GM21619 (cell line): ENCODE results near the gene KLHDC3.
A peak's percentile ranks its signal among the peaks of the same experiment; 100 is the strongest.

Experiments used
- ATAC-seq: cut with Tn5 transposase; IDR thresholded peaks from one replicate; pipeline ENCODE4 v1.9.1; 2021; ENCODE audit not compliant: unreplicated experiment

The KLHDC3 gene

GRCh38 chr6:43054206-43054943 is 40.3 kb downstream of the KLHDC3 start:
- no peak for ATAC-seq

DNA sequence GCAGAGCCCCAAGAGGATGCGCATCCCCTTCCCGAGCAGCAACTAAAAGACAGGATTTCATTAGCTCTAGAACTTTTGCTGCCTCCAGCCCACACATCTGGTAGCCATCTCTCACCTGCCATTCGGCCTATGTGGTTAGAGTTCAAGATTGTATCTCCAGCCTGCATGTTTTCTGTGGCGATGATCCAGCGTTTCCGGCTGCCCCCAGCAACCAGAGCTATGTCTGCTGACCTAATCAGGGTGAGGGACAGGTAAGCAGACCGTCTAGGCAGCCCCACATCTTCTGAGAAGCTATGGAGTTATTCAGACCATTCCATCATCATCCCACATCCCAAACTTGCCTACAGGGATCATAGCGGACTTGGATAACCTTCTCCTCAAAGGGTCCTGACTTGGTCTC is 41.9 kb downstream of the KLHDC3 start:
- ATAC-seq: no peak

- ATAC-seq: no peak
These were observed 44.5 kb downstream of the KLHDC3 start for GRCh38 chr6:43058531-43058930.

GRCh38 chr6:43059168-43060033 is 45.4 kb downstream of the KLHDC3 start, which contains the start of the genes KLC4 and MRPL2:
Gene KLC4, plus strand, starts transcription at chr6:43059631. Its CDS starts 1,705 bp downstream, at chr6:43061336.
Gene MRPL2, minus strand, starts transcription at chr6:43059434. Its CDS starts 53 bp downstream, at chr6:43059381.
- ATAC-seq: peak; percentile 92

DNA sequence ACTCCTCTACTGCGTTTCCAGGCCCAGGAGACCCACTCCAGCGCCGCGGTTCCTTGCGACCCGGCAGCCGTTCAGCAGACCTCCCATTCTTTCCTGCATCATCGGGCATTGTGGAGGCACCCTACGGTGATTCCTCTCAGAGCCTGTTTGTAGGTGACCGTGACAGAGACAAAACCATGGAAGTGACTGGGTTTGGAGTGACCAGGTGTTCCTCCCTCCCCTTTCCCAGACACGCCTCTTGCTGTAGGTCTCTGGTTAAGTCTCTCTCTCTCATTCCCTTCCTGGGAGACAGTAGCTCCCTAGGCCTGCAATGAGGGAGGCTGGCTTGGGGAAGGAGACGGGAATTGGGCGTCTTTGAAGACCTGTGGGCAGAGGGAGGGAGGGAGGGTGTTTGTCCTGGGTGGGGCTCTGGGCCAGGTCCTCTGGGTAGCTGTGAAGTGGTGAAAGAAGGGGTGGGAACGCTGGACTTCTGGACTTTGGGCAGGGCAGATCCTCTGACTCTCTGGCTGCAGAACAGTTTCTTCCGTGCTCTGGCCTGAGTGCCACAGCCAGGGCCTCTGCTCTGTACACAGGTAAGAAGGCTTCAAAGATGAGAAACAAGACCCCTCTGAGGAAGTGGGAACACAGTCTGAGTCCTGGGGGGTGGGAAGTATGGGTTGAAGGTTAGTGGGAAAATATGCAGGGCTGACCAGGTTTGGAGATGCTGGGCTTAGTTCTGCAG is 46.1 kb downstream of the KLHDC3 start:
- no peak for ATAC-seq

GRCh38 chr6:43060755-43061633 is 46.9 kb downstream of the KLHDC3 start:
- no peak for ATAC-seq

DNA sequence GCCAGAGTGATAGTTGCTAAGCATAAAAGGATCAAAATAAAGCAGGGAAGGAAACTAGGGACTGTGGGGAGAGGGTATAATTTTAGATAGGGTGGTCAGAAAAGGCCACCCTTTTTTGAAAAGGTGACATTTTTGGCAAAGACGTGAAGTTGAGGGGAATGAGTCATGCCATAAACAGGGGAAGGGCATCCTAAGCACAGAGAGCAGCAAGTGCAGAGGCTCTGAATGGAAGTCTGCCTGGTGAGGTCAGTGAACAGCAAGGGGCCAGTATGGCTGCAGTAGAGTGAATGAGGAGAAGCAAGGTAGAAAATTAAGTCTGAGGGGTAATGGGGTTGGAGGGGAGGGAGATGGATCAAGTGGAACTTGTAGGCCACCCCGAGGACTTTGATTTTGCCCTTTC is 47.8 kb downstream of the KLHDC3 start:
- ATAC-seq: no peak

GRCh38 chr6:43062818-43063217 is 48.8 kb downstream of the KLHDC3 start:
- no peak for ATAC-seq

GRCh38 chr6:43070028-43070632 is 56.1 kb downstream of the KLHDC3 start:
- no peak for ATAC-seq
